Measurements from ENCODE around the gene ASMTL. TPM values are rescaled to one million over a fixed set of nuclear protein-coding genes. Genes with fewer than 3 reads are reported as not detected.

ASMTL gene
- total RNA-seq, 4 donors from 2014 or later, result 29.7 to 35.1 (median 32.5) TPM

- Histone ChIP-seq H3K9me3 (no peaks in the 10 kb centered on the region), H3K4me1 (peaks cover 3 to 72% (median 36%) of the 10 kb centered on the region in 3 donors), H3K4me3 (peak overlapping the region; percentile 77 to 87), H3K27ac (peak overlapping the region in 3 of 4 donors; percentile 99 to 100 (median 99)), H3K27me3 (no peaks in the 10 kb centered on the region), H3K36me3 (peaks cover 0 to 59% of the 10 kb centered on the region in 2 donors)
- TF ChIP-seq EP300 (IDR thresholded peaks at IDR 0.05) (no peak), POLR2AphosphoS5 (IDR thresholded peaks at IDR 0.05) (no peak), POLR2A (IDR thresholded peaks at IDR 0.05) (no peak)
- TF ChIP-seq, protein P1, sequence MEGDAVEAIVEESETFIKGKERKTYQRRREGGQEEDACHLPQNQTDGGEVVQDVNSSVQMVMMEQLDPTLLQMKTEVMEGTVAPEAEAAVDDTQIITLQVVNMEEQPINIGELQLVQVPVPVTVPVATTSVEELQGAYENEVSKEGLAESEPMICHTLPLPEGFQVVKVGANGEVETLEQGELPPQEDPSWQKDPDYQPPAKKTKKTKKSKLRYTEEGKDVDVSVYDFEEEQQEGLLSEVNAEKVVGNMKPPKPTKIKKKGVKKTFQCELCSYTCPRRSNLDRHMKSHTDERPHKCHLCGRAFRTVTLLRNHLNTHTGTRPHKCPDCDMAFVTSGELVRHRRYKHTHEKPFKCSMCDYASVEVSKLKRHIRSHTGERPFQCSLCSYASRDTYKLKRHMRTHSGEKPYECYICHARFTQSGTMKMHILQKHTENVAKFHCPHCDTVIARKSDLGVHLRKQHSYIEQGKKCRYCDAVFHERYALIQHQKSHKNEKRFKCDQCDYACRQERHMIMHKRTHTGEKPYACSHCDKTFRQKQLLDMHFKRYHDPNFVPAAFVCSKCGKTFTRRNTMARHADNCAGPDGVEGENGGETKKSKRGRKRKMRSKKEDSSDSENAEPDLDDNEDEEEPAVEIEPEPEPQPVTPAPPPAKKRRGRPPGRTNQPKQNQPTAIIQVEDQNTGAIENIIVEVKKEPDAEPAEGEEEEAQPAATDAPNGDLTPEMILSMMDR (IDR thresholded peaks at IDR 0.05), result no peak
- WGBS, 2 donors (ENCODE audit: low coverage in 1 of 2), result 54 to 75% methylated on average over 8 to 21 of the region's 30 CpGs
- ATAC-seq, result no peak
These were observed 61.9 kb downstream of the ASMTL start for GRCh38 chrX:1390621-1391369.

- 87% methylated on average over 7 of the region's 10 CpGs; no CpG with 5 or more reads in 1 of the 2 donors for WGBS, 2 donors (ENCODE audit: low coverage in 1 of 2)
- Histone ChIP-seq H3K27ac (no peak overlapping the region), H3K36me3 (peaks cover 0 to 63% of the 10 kb centered on the region in 2 donors), H3K27me3 (no peaks in the 10 kb centered on the region), H3K9me3 (no peaks in the 10 kb centered on the region), H3K4me3 (peak overlapping the region in 1 of 2 donors; percentile 87), H3K4me1 (peaks cover 3 to 67% (median 36%) of the 10 kb centered on the region in 3 donors)
- TF ChIP-seq POLR2AphosphoS5 (IDR thresholded peaks at IDR 0.05) (no peak), POLR2A (IDR thresholded peaks at IDR 0.05) (no peak), EP300 (IDR thresholded peaks at IDR 0.05) (no peak)
- TF ChIP-seq, protein P1 (IDR thresholded peaks at IDR 0.05), result no peak
- no peak for ATAC-seq
These were observed 62.8 kb downstream of the ASMTL start for GRCh38 chrX:1389993-1390285.

DNA sequence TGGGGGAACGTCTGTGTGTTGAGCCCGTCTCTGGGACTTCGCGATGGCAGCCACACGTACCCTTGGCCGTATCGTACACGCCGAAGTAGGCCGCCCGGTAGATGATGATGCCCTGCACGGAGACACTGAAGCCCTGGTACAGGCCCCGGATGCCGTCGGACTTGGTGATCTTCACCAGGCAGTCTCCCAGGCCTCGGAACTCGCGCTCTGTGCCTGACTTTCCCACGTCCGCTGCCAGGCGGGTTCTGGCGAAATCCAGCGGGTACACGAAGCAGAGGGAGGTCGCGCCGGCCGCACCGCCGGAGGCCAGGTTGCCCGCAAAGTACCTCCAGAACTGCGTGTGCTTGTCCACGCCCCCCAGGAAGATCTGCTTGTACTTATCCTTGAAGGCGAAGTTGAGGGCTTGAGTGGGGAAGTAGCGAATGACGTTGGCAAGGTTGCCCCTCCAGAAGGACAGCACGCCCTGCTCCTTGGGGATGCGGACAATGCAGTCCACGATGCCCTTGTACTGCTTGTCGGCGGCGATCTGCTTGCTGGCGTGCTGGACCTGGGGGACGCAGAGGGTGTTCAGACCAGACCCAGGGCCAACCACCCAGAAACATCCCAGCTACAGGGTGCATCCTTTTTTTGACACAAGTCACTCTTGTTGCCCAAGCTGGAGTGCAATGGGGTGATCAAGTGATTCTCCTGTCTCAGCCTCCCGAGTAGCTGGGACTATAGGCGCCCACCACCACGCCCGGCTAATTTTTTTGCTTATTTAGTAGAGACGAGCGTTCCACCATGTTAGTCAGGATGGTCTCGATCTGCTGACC lies 63.3 kb downstream of the ASMTL start:
- no peak overlapping the region for H3K27ac ChIP-seq
- no peaks in the 10 kb centered on the region for H3K9me3 ChIP-seq
- peak; percentile 9 for TF ChIP-seq POLR2AphosphoS5 (IDR thresholded peaks at IDR 0.05)
- TF ChIP-seq, protein P1 (IDR thresholded peaks at IDR 0.05), result no peak
- no peak overlapping the region for H3K4me3 ChIP-seq
- WGBS, 2 donors (ENCODE audit: low coverage in 1 of 2), result 86% methylated on average over 14 to 17 of the region's 51 CpGs
- ATAC-seq, result no peak
- peaks cover 0 to 68% of the 10 kb centered on the region in 2 donors for H3K36me3 ChIP-seq
- no peaks in the 10 kb centered on the region for H3K27me3 ChIP-seq
- H3K4me1 ChIP-seq, result peaks cover 3 to 62% (median 32%) of the 10 kb centered on the region in 3 donors

- peaks cover 3 to 54% (median 25%) of the 10 kb centered on the region in 3 donors for H3K4me1 ChIP-seq
- 75 to 78% methylated on average over 4 of the region's 4 CpGs for WGBS, 2 donors (ENCODE audit: low coverage in 1 of 2)
- no peak overlapping the region for H3K27ac ChIP-seq
- H3K4me3 ChIP-seq, result peak overlapping the region in 1 of 2 donors; percentile 10
- H3K36me3 ChIP-seq, result peaks cover 0 to 75% of the 10 kb centered on the region in 2 donors
- no peak for TF ChIP-seq POLR2AphosphoS5 (IDR thresholded peaks at IDR 0.05)
- no peak for TF ChIP-seq EP300 (IDR thresholded peaks at IDR 0.05)
- TF ChIP-seq POLR2A (IDR thresholded peaks at IDR 0.05), result no peak
- TF ChIP-seq, protein P1 (IDR thresholded peaks at IDR 0.05), result no peak
- H3K27me3 ChIP-seq, result no peaks in the 10 kb centered on the region
- no peak for ATAC-seq
- no peaks in the 10 kb centered on the region for H3K9me3 ChIP-seq
These were observed 64.1 kb downstream of the ASMTL start for GRCh38 chrX:1388651-1389050.

Data from gastroesophageal sphincter (tissue), 4 donors.